SU-DHL-6 (cell line): ENCODE measurements around the gene TMEM132A.

Experiments
- CTCF ChIP-seq: fragments of 200-600 bp; sonication (generic); IDR thresholded peaks from one replicate; pipeline ENCODE4 v1.5.1; 2017; ENCODE audit warnings: antibody characterized with exemption, mild to moderate bottlenecking, low read length, moderate library complexity; ENCODE audit not compliant: insufficient read depth, poor library complexity, severe bottlenecking
- EZH2phosphoT487 ChIP-seq: fragments of 200-600 bp; sonication (generic), shearing (Covaris generic); conservative IDR thresholded peaks from 2 replicates; pipeline ENCODE4 v1.6.1; 2018; ENCODE audit warnings: mild to moderate bottlenecking, antibody characterized with exemption, low read length, moderate library complexity, mixed read lengths

GRCh38 chr11:60912223-60912850 lies 11.9 kb upstream of the TMEM132A start:
- TF ChIP-seq CTCF = no peak
- TF ChIP-seq EZH2phosphoT487 = no peak
